Stimulated activated memory B cell treated with anti-CD40 and anti-IgM and Interleukin-4, amounts not matched to agents 10 μg/mL and 1 μg/mL and 100 μg/mL, for 72 hours (primary cell): Measurements from ENCODE around the gene BTNL8.

Source experiments
- ATAC-seq: fragments of 150-1000 bp; cut with Tn5 transposase; 2 replicates; pipeline ENCODE4 v1.10.0; 2021
- H3K27ac Mint-ChIP-seq: one replicate; pipeline ENCODE4 v1.8.0; 2022; ENCODE audit warnings: mild to moderate bottlenecking, mixed read lengths
- H3K27me3 Mint-ChIP-seq: one replicate; pipeline ENCODE4 v1.8.0; 2022; ENCODE audit warnings: mixed read lengths
- H3K36me3 Mint-ChIP-seq: one replicate; pipeline ENCODE4 v1.8.0; 2022; ENCODE audit warnings: mixed read lengths
- H3K4me1 Mint-ChIP-seq: one replicate; pipeline ENCODE4 v1.8.0; 2022; ENCODE audit warnings: mixed read lengths
- H3K4me3 Mint-ChIP-seq: one replicate; pipeline ENCODE4 v1.8.0; 2022; ENCODE audit warnings: mild to moderate bottlenecking, moderate library complexity, mixed read lengths
- H3K9me3 Mint-ChIP-seq: one replicate; pipeline ENCODE4 v1.8.0; 2022; ENCODE audit warnings: mixed read lengths

BTNL8 gene

GRCh38 chr5:180898621-180899246 lies at the start of gene BTNL8:
BTNL8 (plus strand) TSS chr5:180899159; CDS start chr5:180899311, 152 bp downstream.
- Mint-ChIP-seq H3K9me3 (peaks cover 3% of the 10 kb centered on the region), H3K4me3 (no peak within 1 kb of the TSS), H3K27ac (no peak within 1 kb of the TSS), H3K27me3 (peaks cover 11% of the 10 kb centered on the region), H3K4me1 (no peaks in the 10 kb centered on the region), H3K36me3 (no peaks in the 10 kb centered on the region)
- ATAC-seq, result no peak

GRCh38 chr5:180849827-180850226 lies 49.1 kb upstream of the BTNL8 start:
- Mint-ChIP-seq H3K4me3 (no peak overlapping the region), H3K27me3 (no peaks in the 10 kb centered on the region), H3K36me3 (peaks cover 90% of the 10 kb centered on the region), H3K4me1 (peaks cover 27% of the 10 kb centered on the region), H3K9me3 (peaks cover 4% of the 10 kb centered on the region), H3K27ac (no peak overlapping the region)
- no peak for ATAC-seq

GRCh38 chr5:180850434-180851078 lies 48.4 kb upstream of the BTNL8 start:
- no peak overlapping the region for H3K27ac Mint-ChIP-seq
- peaks cover 32% of the 10 kb centered on the region for H3K4me1 Mint-ChIP-seq

GRCh38 chr5:180852495-180852894 lies 46.5 kb upstream of the BTNL8 start:
- Mint-ChIP-seq H3K27me3 (no peaks in the 10 kb centered on the region), H3K4me3 (no peak overlapping the region), H3K36me3 (peaks cover 94% of the 10 kb centered on the region), H3K4me1 (peaks cover 47% of the 10 kb centered on the region), H3K27ac (no peak overlapping the region), H3K9me3 (peaks cover 4% of the 10 kb centered on the region)
- no peak for ATAC-seq

More at GRCh38 chr5:180850434-180851078, 48.4 kb upstream of the BTNL8 start:
- no peak for ATAC-seq
- Mint-ChIP-seq H3K27me3 (no peaks in the 10 kb centered on the region), H3K36me3 (peaks cover 96% of the 10 kb centered on the region), H3K9me3 (peaks cover 4% of the 10 kb centered on the region), H3K4me3 (no peak overlapping the region)

DNA sequence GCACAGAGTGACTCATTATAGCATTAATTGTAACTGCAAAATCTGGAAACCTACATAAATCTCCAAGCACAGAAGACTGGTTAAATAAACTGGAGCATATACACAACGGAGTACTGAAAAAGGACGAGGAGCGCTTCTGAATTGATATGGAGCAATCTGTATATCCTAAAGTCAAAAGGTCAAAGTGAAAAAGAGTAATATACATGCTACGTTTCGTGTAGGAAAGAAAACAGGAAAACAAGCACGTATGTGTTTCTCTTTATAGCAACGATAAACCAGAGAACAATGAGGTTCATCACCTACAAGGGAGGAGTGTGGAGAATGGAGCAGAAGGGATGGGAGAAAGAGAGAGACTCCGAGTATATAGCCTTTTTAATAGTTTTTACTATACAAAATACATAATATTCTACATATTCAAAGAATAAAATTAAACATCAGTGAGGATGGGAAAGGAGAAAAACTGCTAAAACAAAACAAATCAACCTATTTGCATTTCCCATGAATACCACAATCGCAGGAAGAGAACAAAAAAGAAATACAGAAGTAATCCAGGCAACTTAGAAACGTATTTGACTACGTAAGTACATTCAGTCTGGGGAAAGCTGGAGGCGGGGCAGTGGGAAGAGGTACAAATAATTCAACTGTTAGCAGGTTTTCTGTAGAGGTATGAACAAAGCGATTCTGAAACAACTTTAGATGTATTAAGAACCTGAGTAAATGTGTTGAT lies 45.7 kb upstream of the BTNL8 start:
- H3K4me1 Mint-ChIP-seq, result peaks cover 47% of the 10 kb centered on the region
- no peak for ATAC-seq
- H3K27ac Mint-ChIP-seq, result no peak overlapping the region
- no peaks in the 10 kb centered on the region for H3K27me3 Mint-ChIP-seq
- H3K4me3 Mint-ChIP-seq, result no peak overlapping the region
- H3K36me3 Mint-ChIP-seq, result peaks cover 87% of the 10 kb centered on the region
- peaks cover 4% of the 10 kb centered on the region for H3K9me3 Mint-ChIP-seq

GRCh38 chr5:180853848-180854176 lies 45.1 kb upstream of the BTNL8 start:
- Mint-ChIP-seq H3K36me3 (peaks cover 87% of the 10 kb centered on the region), H3K27ac (no peak overlapping the region), H3K9me3 (peaks cover 4% of the 10 kb centered on the region), H3K27me3 (no peaks in the 10 kb centered on the region), H3K4me1 (peaks cover 50% of the 10 kb centered on the region), H3K4me3 (no peak overlapping the region)
- ATAC-seq, result no peak

- Mint-ChIP-seq H3K4me1 (peaks cover 54% of the 10 kb centered on the region), H3K27me3 (no peaks in the 10 kb centered on the region), H3K27ac (peak overlapping the region; percentile 94), H3K36me3 (peaks cover 46% of the 10 kb centered on the region), H3K4me3 (no peak overlapping the region), H3K9me3 (no peaks in the 10 kb centered on the region)
- ATAC-seq, result no peak
Observed at GRCh38 chr5:180858586-180858985, 40.4 kb upstream of the BTNL8 start.

- Mint-ChIP-seq H3K27me3 (no peaks in the 10 kb centered on the region), H3K27ac (peak overlapping the region; percentile 94), H3K9me3 (no peaks in the 10 kb centered on the region), H3K4me3 (peak overlapping the region; percentile 97), H3K4me1 (peaks cover 39% of the 10 kb centered on the region), H3K36me3 (peaks cover 30% of the 10 kb centered on the region)
- ATAC-seq, result peak; percentile 78
Observed at GRCh38 chr5:180860273-180860886, 38.6 kb upstream of the BTNL8 start.

- H3K36me3 Mint-ChIP-seq, result peaks cover 22% of the 10 kb centered on the region
- H3K4me3 Mint-ChIP-seq, result peak within 1 kb of the TSS; percentile 97
- no peaks in the 10 kb centered on the region for H3K27me3 Mint-ChIP-seq
- H3K27ac Mint-ChIP-seq, result peak within 1 kb of the TSS; percentile 94
- H3K4me1 Mint-ChIP-seq, result peaks cover 31% of the 10 kb centered on the region
- H3K9me3 Mint-ChIP-seq, result no peaks in the 10 kb centered on the region
- peak; percentile 95 for ATAC-seq
Observed at GRCh38 chr5:180860887-180861822, 37.8 kb upstream of the BTNL8 start, which contains the start of gene ZFP62. ZFP62 (minus strand) TSS chr5:180861276; CDS start chr5:180861219, 57 bp downstream.

DNA sequence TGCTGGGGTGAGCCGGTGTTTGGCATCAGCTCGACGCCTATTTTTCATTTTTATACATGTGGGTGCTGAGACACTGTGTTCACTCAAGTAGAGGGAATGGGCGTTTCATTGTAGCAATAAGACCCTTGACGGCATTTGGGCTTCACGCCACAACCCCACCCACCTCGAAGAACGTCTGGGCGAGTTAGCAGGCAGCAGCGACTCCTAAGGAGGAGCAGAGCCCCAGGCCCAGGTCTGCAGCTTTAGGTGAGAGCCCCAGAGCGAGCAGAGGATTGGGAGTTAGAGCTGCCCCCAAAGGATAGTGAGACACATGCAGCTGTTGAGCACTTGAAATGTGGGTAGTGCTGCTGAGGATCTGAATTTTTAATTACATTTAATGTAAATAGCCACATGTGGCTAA lies 36.3 kb upstream of the BTNL8 start:
- ATAC-seq, result no peak
- H3K27me3 Mint-ChIP-seq, result no peaks in the 10 kb centered on the region
- H3K4me1 Mint-ChIP-seq, result peaks cover 22% of the 10 kb centered on the region
- H3K4me3 Mint-ChIP-seq, result no peak overlapping the region
- peaks cover 12% of the 10 kb centered on the region for H3K36me3 Mint-ChIP-seq
- H3K27ac Mint-ChIP-seq, result no peak overlapping the region
- no peaks in the 10 kb centered on the region for H3K9me3 Mint-ChIP-seq

DNA sequence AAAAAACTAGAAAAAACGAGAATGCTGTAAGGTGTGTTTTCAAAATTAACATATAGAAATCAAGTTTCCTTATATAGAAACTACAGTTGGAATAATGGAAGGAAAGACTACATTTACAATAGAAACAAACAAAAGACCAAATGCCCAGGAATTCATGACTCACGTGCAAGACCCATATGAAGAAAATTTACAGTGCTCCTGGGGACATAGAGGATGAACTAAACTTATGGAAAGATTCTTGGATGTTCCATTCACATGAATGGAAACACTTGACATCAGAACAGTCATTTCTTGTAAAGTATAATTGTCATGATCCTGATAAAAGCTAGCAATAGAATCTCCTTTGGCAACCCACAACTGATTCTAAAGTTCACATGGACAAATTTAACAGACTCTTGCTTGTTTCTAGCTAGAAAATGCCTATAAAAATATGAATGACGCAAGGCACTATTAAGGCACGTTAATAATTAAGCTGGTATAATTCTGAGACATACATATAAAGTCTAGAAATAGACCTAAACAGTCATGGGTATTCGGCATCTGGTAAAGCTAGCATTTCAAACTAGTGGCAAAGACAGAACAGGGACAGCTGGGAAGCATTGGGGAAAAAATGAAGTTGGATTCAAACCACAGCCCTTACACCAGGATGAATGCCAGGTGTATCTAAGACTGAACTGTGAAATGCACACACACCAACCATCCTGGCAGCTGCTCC lies 32.8 kb upstream of the BTNL8 start:
- no peaks in the 10 kb centered on the region for H3K9me3 Mint-ChIP-seq
- no peak overlapping the region for H3K4me3 Mint-ChIP-seq
- H3K36me3 Mint-ChIP-seq, result no peaks in the 10 kb centered on the region
- peaks cover 8% of the 10 kb centered on the region for H3K4me1 Mint-ChIP-seq
- ATAC-seq, result no peak
- H3K27ac Mint-ChIP-seq, result no peak overlapping the region
- H3K27me3 Mint-ChIP-seq, result no peaks in the 10 kb centered on the region

DNA sequence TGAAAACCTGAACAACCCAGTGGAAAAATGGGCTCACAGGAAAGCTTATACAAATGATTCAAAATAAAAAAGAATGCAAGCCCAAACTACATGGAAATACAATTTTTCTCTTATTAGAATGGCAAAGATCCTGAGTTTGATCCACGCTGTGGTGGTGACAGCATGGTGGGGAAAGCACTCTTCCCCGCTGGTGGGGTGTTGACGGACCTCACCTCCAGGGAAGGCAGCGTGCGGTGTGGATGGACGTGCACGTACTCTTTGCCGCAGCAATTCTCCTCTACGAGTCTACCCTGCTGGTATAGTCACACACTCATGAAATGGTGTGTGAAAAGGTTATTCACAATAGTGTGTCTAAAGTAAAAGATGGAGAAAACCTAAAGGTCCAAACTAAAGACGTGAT lies 32.0 kb upstream of the BTNL8 start:
- ATAC-seq, result no peak
- no peaks in the 10 kb centered on the region for H3K36me3 Mint-ChIP-seq
- no peaks in the 10 kb centered on the region for H3K27me3 Mint-ChIP-seq
- H3K27ac Mint-ChIP-seq, result no peak overlapping the region
- H3K9me3 Mint-ChIP-seq, result no peaks in the 10 kb centered on the region
- peaks cover 8% of the 10 kb centered on the region for H3K4me1 Mint-ChIP-seq
- H3K4me3 Mint-ChIP-seq, result no peak overlapping the region

DNA sequence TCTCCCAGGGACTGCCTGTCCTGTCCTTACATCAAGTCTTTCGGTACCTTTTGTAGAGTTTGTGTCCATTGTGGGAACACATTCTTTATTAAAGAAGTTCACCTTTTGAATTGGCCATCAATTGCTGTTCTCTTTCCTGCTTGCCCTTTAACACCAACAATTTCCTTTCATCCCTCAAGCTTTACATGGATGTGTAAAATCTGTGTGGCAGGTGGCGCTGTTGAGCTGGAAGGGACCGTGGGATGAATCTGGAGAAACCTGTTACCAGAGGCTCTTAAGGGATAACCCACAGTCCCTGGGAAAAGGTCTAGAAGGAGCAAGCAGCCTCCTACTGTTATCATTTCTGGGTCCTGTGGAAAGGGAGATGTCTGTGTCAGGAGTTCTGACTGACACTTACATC lies 30.0 kb upstream of the BTNL8 start:
- H3K4me1 Mint-ChIP-seq, result peaks cover 15% of the 10 kb centered on the region
- H3K27ac Mint-ChIP-seq, result no peak overlapping the region
- ATAC-seq, result no peak

GRCh38 chr5:180869587-180869986 lies 29.4 kb upstream of the BTNL8 start:
- Mint-ChIP-seq H3K9me3 (no peaks in the 10 kb centered on the region), H3K27me3 (no peaks in the 10 kb centered on the region), H3K4me3 (no peak overlapping the region), H3K27ac (no peak overlapping the region), H3K36me3 (no peaks in the 10 kb centered on the region), H3K4me1 (peaks cover 19% of the 10 kb centered on the region)
- ATAC-seq, result no peak

More for the DNA sequence above, 30.0 kb upstream of the BTNL8 start:
- H3K27me3 Mint-ChIP-seq, result no peaks in the 10 kb centered on the region
- no peaks in the 10 kb centered on the region for H3K36me3 Mint-ChIP-seq
- no peak overlapping the region for H3K4me3 Mint-ChIP-seq
- no peaks in the 10 kb centered on the region for H3K9me3 Mint-ChIP-seq
